ENCODE data around the gene TLR5. TPM values are rescaled to one million over a fixed set of nuclear protein-coding genes. Genes with fewer than 3 reads are reported as not detected.

Gene TLR5
- total and polyA plus RNA-seq, 11 donors, result 0.25 to 9.0 (median 1.7) TPM

DNA sequence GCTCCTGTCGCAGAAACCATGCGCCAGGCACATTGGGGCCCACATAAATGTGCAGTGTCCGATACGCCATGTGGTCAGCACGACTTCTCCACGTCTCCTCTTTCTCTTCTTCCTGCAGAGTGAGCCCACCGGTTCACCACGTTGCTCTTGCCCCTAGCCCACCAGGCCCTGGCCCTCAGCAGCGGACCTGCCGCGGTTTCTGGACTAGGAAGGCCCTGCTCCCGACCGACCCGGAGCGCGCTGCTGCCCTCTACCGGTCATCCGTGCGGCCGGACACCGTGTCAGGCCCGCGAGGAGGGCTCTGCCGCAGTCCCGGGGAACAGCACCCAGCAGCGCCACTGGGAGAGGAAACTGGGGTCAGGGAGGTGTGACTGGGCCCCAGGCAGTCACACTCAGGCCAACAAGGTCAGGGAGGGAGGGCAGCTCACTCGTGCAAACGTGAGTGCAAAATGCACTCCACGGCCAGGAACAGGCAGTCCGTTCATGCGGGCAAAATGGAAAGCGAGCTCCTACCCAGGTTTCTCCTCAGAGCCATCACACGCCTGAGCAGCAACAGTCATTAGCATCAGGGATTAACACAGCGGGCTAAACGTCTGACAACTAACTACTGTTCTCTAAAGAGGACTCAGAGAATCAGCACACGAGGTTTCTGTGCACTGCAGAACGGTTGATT lies 13.7 kb downstream of the TLR5 start:
- H3K27ac ChIP-seq, result no peak overlapping the region
- DNase-seq (peak; percentile 70 to 91 (median 77)), ATAC-seq (peak; percentile 62 to 84 (median 82))
- peak overlapping the region in 9 of 12 donors; percentile 11 to 49 (median 24) for H3K4me3 ChIP-seq
- peaks cover 0 to 19% (median 14%) of the 10 kb centered on the region in 12 donors for H3K4me1 ChIP-seq
- H3K36me3 ChIP-seq, result peaks cover 0 to 10% (median 0%) of the 10 kb centered on the region in 9 donors
- intact Hi-C loops (cut with DNase I), result loop anchor here in 6 of 10 donors (2.0 to 10.0 kb wide), 5 partner anchors 37 to 337 kb away; no protein-coding TSS in a partner anchor
- TF ChIP-seq, protein P1, sequence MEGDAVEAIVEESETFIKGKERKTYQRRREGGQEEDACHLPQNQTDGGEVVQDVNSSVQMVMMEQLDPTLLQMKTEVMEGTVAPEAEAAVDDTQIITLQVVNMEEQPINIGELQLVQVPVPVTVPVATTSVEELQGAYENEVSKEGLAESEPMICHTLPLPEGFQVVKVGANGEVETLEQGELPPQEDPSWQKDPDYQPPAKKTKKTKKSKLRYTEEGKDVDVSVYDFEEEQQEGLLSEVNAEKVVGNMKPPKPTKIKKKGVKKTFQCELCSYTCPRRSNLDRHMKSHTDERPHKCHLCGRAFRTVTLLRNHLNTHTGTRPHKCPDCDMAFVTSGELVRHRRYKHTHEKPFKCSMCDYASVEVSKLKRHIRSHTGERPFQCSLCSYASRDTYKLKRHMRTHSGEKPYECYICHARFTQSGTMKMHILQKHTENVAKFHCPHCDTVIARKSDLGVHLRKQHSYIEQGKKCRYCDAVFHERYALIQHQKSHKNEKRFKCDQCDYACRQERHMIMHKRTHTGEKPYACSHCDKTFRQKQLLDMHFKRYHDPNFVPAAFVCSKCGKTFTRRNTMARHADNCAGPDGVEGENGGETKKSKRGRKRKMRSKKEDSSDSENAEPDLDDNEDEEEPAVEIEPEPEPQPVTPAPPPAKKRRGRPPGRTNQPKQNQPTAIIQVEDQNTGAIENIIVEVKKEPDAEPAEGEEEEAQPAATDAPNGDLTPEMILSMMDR (IDR thresholded peaks at IDR 0.05), result peak; percentile 81 to 95 (median 89)
- TF ChIP-seq POLR2A (IDR thresholded peaks at IDR 0.05), result no peak
- WGBS, 4 donors, result 24 to 27% (median 25%) methylated on average over 36 to 37 of the region's 37 CpGs
- no peaks in the 10 kb centered on the region for H3K9me3 ChIP-seq
- H3K27me3 ChIP-seq, result no peaks in the 10 kb centered on the region

- H3K27ac ChIP-seq, result no peak overlapping the region
- 100% methylated on average over 1 of the region's 1 CpG for WGBS, 4 donors
These were observed 16.3 kb downstream of the TLR5 start for GRCh38 chr1:223126741-223127140.

GRCh38 chr1:223125766-223126165 lies 17.3 kb downstream of the TLR5 start:
- H3K36me3 ChIP-seq, result no peaks in the 10 kb centered on the region
- H3K4me3 ChIP-seq, result no peak overlapping the region
- no peak for ATAC-seq
- no peaks in the 10 kb centered on the region for H3K27me3 ChIP-seq
- no peak overlapping the region for H3K27ac ChIP-seq
- H3K4me1 ChIP-seq, result peaks cover 0 to 21% (median 7%) of the 10 kb centered on the region in 12 donors
- no peaks in the 10 kb centered on the region for H3K9me3 ChIP-seq
- 47 to 69% (median 58%) methylated on average over 2 of the region's 2 CpGs for WGBS, 4 donors
- TF ChIP-seq POLR2A (IDR thresholded peaks at IDR 0.05), result no peak
- TF ChIP-seq, protein P1 (IDR thresholded peaks at IDR 0.05), result no peak
- intact Hi-C loops (cut with DNase I), result loop anchor here in 6 of 10 donors (2.0 to 10.0 kb wide), 5 partner anchors 33 to 333 kb away; no protein-coding TSS in a partner anchor
- DNase-seq, result no peak

More at GRCh38 chr1:223126741-223127140, 16.3 kb downstream of the TLR5 start:
- DNase-seq (no peak), ATAC-seq (no peak)
- H3K4me3 ChIP-seq, result no peak overlapping the region
- H3K9me3 ChIP-seq, result no peaks in the 10 kb centered on the region
- peaks cover 0 to 21% (median 7%) of the 10 kb centered on the region in 12 donors for H3K4me1 ChIP-seq
- peaks cover 0 to under 1% (median 0%) of the 10 kb centered on the region in 9 donors for H3K36me3 ChIP-seq
- TF ChIP-seq, protein P1 (IDR thresholded peaks at IDR 0.05), result no peak
- TF ChIP-seq POLR2A (IDR thresholded peaks at IDR 0.05), result no peak
- intact Hi-C loops (cut with DNase I), result loop anchor here in 5 of 10 donors (5.0 to 10.0 kb wide), 4 partner anchors 34 to 334 kb away; no protein-coding TSS in a partner anchor
- no peaks in the 10 kb centered on the region for H3K27me3 ChIP-seq

DNA sequence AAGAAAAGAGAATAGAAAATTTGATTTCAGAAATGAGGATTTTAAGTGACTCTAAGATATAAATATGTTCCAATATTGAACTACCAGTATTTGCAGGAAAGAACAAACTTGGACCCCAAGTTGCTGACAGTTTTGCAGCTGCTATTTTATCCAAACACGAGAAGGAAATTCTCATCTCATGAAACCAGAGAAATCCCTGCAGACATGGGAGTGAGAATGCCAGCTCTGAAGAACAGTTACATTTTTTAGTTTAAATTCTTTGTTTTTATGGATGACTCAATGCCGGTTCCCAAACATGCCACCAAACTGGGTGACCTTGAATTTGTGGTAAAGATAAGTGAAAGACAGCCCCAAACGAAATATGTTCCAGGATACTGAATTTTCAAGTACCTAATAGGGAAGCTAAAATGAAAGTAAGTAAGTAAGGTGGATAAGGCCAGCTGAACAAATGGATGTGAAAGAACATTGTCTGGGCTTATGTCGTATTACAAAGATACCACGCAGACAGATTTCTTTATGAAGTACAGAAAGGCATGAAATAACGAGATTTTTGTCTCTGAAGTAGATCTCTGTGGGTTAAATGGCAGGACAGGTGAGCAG lies 19.9 kb downstream of the TLR5 start:
- Histone ChIP-seq H3K36me3 (no peaks in the 10 kb centered on the region), H3K4me3 (peak overlapping the region in 3 of 12 donors; percentile 4 to 32 (median 23)), H3K27ac (peak overlapping the region in 2 of 12 donors; percentile 13 to 35), H3K27me3 (no peaks in the 10 kb centered on the region), H3K9me3 (no peaks in the 10 kb centered on the region), H3K4me1 (peaks cover 0 to 14% (median 2%) of the 10 kb centered on the region in 12 donors)
- DNase-seq (no peak), ATAC-seq (no peak)
- WGBS, 4 donors, result 63 to 71% (median 67%) methylated on average over 6 of the region's 6 CpGs
- intact Hi-C loops (cut with DNase I), result loop anchor here in 9 of 10 donors (2.0 to 10.0 kb wide), 8 partner anchors 32 to 331 kb away; no protein-coding TSS in a partner anchor
- no peak for TF ChIP-seq POLR2A (IDR thresholded peaks at IDR 0.05)
- TF ChIP-seq, protein P1 (IDR thresholded peaks at IDR 0.05), result no peak

All from heart left ventricle (tissue), 16 donors.